Transverse colon (tissue), 3 donors: Measurements from ENCODE around the gene DRC3.

Source experiments
- POLR2A ChIP-seq: fragments of 450-650 bp; IDR thresholded peaks from one replicate; pipeline ENCODE4 v1.6.1; 2016; ENCODE audit warnings: antibody characterized with exemption, mild to moderate bottlenecking, moderate library complexity
- TF ChIP-seq, protein P1 (sequence below), 5 experiments: fragments of 200-600 bp in 3 of 5; fragments of 450-650 bp in 2 of 5; sonication (generic) in 3 of 5; IDR thresholded peaks; 1 replicate in 2 of 5; 2 replicates in 3 of 5; pipeline ENCODE4 v1.5.1; 2016 to 2017; ENCODE audit warnings: antibody characterized with exemption in 5 of 5, inconsistent platforms in 3 of 5, mild to moderate bottlenecking in 2 of 5, moderate library complexity in 1 of 5

DNA sequence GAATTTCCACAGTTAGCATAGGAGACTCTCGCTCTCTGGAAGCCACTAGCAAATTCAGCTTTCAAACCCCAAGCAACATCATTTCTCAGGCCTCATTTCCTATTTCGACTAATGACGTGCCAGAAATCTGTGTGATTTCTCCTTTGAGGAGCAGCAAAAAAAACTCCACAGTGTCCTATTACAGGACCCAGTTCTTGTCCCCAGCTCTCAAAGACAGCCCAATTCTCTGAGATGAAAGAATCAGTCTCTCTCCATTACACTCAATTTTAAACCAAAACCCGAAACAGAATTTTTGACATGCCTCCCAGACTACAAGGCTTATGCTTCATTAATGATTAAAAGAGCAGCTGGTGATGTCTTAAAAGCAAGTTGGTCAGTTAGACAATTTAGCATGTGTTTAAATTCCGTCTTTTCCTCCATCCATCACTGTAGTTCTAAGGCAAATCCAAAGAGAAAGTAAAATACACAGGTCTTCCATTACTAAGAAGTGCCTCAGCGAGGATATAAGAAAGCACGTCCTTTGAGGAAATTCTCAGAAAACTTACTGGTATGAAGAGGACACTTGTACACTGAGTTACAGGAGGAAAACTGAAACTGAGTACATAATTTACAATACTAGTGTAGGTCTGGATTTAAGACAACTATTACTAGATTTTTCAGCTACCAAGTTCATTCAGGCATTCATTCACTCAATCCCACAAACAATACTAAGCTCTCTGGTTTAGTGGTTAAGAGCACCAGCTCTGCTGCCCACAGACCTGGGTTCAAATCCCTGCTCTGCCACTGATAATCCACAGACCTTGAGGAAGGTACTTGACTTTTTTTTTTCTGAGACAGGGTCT lies 12.9 kb upstream of the DRC3 start:
- TF ChIP-seq, protein P1, sequence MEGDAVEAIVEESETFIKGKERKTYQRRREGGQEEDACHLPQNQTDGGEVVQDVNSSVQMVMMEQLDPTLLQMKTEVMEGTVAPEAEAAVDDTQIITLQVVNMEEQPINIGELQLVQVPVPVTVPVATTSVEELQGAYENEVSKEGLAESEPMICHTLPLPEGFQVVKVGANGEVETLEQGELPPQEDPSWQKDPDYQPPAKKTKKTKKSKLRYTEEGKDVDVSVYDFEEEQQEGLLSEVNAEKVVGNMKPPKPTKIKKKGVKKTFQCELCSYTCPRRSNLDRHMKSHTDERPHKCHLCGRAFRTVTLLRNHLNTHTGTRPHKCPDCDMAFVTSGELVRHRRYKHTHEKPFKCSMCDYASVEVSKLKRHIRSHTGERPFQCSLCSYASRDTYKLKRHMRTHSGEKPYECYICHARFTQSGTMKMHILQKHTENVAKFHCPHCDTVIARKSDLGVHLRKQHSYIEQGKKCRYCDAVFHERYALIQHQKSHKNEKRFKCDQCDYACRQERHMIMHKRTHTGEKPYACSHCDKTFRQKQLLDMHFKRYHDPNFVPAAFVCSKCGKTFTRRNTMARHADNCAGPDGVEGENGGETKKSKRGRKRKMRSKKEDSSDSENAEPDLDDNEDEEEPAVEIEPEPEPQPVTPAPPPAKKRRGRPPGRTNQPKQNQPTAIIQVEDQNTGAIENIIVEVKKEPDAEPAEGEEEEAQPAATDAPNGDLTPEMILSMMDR (IDR thresholded peaks at IDR 0.05): no peak
- no peak for TF ChIP-seq POLR2A
